ENCODE measurements around the gene UNC119. TPM values are rescaled to one million over a fixed set of nuclear protein-coding genes. Genes with fewer than 3 reads are reported as not detected.

UNC119 gene
- total RNA-seq, 1 experiment from 2014 or later, result 43.2 TPM

DNA sequence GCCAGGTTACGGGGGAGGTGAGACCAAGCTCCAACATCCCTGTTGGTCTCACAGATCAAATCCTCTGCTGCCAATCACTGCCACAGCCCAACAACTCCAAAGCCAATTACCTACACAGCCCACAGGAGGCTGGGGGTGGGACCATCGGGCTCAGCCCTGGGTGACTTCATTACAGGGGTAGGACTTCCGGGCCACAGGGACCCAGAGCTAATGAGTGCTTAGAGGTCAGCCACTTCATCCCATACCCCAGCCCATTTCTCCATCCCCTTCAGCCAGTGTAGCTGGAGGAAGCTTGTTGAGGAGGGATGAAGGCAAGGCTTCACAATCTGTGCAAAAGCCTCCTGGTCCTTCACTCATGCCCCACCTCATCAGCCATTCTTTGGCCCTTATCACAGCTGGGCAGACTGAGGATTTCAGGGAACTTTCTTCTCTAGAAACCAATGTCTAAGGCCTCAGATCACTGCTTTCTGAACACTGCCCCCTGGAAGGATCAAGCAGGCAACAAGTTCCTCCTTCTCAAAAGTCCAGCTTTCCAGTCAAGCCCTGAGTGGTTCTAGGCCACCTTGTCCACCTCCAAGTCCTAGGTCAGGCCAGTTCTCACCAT is 40.5 kb downstream of the UNC119 start:
- no peak for ATAC-seq
- H3K4me3 ChIP-seq (replicated peaks in 1 of 2; ENCODE audit: low read depth in 1 of 2, low read length in 2 of 2), result no peak overlapping the region

DNA sequence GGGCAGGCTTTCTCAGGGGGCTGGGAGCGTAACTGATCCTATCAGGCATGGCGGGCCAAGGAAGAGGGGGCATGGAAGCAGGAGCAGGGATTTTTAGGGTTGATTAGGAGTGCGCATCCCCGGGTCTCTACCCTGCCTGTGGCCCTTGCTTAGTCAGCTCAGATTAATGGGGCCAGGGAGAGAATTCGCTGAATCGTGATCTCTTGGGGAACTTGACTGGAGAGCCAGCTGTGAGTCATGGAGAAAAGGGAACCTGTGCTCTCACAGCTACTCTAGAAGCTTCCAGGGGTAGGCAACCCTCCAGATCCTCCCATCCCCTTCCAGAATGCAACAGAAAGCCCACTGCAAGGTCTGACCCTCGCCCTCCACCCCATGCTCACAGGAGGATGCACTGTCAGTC is 42.6 kb downstream of the UNC119 start:
- Histone ChIP-seq H2AFZ (ENCODE audit: low read depth, low read length, poor library complexity, severe bottlenecking) (no peak overlapping the region), H3K4me1 (ENCODE audit: control insufficient read depth in 1 of 2, insufficient read depth in 2 of 2, low read length in 2 of 2) (no peaks in the 10 kb centered on the region), H3K4me3 (replicated peaks in 1 of 2; ENCODE audit: low read depth in 1 of 2, low read length in 2 of 2) (no peak overlapping the region), H3K27me3 (ENCODE audit: insufficient read depth, low read length) (peaks cover 8% of the 10 kb centered on the region; the same call in 1 of the 2 replicates), H3K79me2 (ENCODE audit: insufficient read depth, low read length) (no peaks in the 10 kb centered on the region), H3K9ac (ENCODE audit: low read length) (no peak overlapping the region), H3K36me3 (ENCODE audit: control insufficient read depth in 1 of 2, insufficient read depth in 2 of 2, low read length in 2 of 2) (no peaks in the 10 kb centered on the region), H3K9me3 (ENCODE audit: control insufficient read depth in 1 of 2, insufficient read depth in 1 of 2, low read depth in 1 of 2, low read length in 2 of 2) (no peaks in the 10 kb centered on the region), H3K9me2 (ENCODE audit: insufficient read depth) (no peaks in the 10 kb centered on the region), H3K27ac (ENCODE audit: low read depth, low read length) (no peak overlapping the region), H4K20me1 (ENCODE audit: insufficient read depth) (no peaks in the 10 kb centered on the region), H3K4me2 (ENCODE audit: low read length) (no peak overlapping the region)
- intact Hi-C loops (cut with micrococcal nuclease), result no loop called here
- POLR2A ChIA-PET, result no interaction called here
- ATAC-seq (no peak), DNase-seq (ENCODE audit: low read depth, low spot score) (no peak)
- BruUV-seq (replicated peaks), result no TSS peak
- CTCF ChIA-PET, result no interaction called here
- RAD21 ChIA-PET (ENCODE audit: low non-redundant PET in 1 of 2, low total read pairs in 2 of 2, uncharacterized antibody in 2 of 2, unreplicated experiment in 2 of 2), result no interaction called here
- no peak for TF ChIP-seq CTCF (IDR thresholded peaks at IDR 0.05 in 2 of 3, conservative IDR thresholded peaks at IDR 0.05 in 1 of 3; ENCODE audit: borderline replicate concordance in 1 of 3, insufficient read depth in 1 of 3, low read depth in 2 of 3, low read length in 2 of 3)
- no peak for TF ChIP-seq CBX3 (IDR thresholded peaks at IDR 0.05; ENCODE audit: low read depth)
- TF ChIP-seq, protein P1, sequence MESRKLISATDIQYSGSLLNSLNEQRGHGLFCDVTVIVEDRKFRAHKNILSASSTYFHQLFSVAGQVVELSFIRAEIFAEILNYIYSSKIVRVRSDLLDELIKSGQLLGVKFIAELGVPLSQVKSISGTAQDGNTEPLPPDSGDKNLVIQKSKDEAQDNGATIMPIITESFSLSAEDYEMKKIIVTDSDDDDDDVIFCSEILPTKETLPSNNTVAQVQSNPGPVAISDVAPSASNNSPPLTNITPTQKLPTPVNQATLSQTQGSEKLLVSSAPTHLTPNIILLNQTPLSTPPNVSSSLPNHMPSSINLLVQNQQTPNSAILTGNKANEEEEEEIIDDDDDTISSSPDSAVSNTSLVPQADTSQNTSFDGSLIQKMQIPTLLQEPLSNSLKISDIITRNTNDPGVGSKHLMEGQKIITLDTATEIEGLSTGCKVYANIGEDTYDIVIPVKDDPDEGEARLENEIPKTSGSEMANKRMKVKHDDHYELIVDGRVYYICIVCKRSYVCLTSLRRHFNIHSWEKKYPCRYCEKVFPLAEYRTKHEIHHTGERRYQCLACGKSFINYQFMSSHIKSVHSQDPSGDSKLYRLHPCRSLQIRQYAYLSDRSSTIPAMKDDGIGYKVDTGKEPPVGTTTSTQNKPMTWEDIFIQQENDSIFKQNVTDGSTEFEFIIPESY (IDR thresholded peaks at IDR 0.05; ENCODE audit: extremely low read depth, insufficient replicate concordance, low read length), result no peak
- TF ChIP-seq TCF7L2 (IDR thresholded peaks at IDR 0.05; ENCODE audit: borderline replicate concordance, extremely low read depth, insufficient read depth, insufficient read length), result no peak
- TF ChIP-seq FOSL1 (IDR thresholded peaks at IDR 0.05; ENCODE audit: low read depth), result no peak
- no peak for TF ChIP-seq JUND (IDR thresholded peaks at IDR 0.05)
- no peak for TF ChIP-seq ZNF274 (IDR thresholded peaks at IDR 0.05; ENCODE audit: low read depth, low read length)
- TF ChIP-seq REST (IDR thresholded peaks at IDR 0.05; ENCODE audit: low read depth), result no peak
- no peak for TF ChIP-seq EZH2 (IDR thresholded peaks at IDR 0.05)
- TF ChIP-seq YY1 (IDR thresholded peaks at IDR 0.05; ENCODE audit: extremely low read depth, insufficient replicate concordance, low read depth, low read length), result no peak
- no peak for TF ChIP-seq POLR2AphosphoS5 (IDR thresholded peaks at IDR 0.05; ENCODE audit: low read depth, low read length)

More for the DNA sequence above, 40.5 kb downstream of the UNC119 start:
- ChIA-PET CTCF (no interaction called here), POLR2A (no interaction called here), RAD21 (ENCODE audit: low non-redundant PET in 1 of 2, low total read pairs in 2 of 2, uncharacterized antibody in 2 of 2, unreplicated experiment in 2 of 2) (no interaction called here)
- H2AFZ ChIP-seq (ENCODE audit: low read depth, low read length, poor library complexity, severe bottlenecking), result no peak overlapping the region
- no peak overlapping the region for H3K27ac ChIP-seq (ENCODE audit: low read depth, low read length)
- H3K4me2 ChIP-seq (ENCODE audit: low read length), result no peak overlapping the region
- BruUV-seq (replicated peaks), result no TSS peak
- no peak overlapping the region for H3K9ac ChIP-seq (ENCODE audit: low read length)
- H3K9me3 ChIP-seq (ENCODE audit: control insufficient read depth in 1 of 2, insufficient read depth in 1 of 2, low read depth in 1 of 2, low read length in 2 of 2), result no peaks in the 10 kb centered on the region
- H4K20me1 ChIP-seq (ENCODE audit: insufficient read depth), result no peaks in the 10 kb centered on the region
- no peak for DNase-seq (ENCODE audit: low read depth, low spot score)
- intact Hi-C loops (cut with micrococcal nuclease), result no loop called here
- no peaks in the 10 kb centered on the region for H3K36me3 ChIP-seq (ENCODE audit: control insufficient read depth in 1 of 2, insufficient read depth in 2 of 2, low read length in 2 of 2)
- no peaks in the 10 kb centered on the region for H3K9me2 ChIP-seq (ENCODE audit: insufficient read depth)
- H3K27me3 ChIP-seq (ENCODE audit: insufficient read depth, low read length), result peaks cover 8% of the 10 kb centered on the region; the same call in 1 of the 2 replicates
- H3K79me2 ChIP-seq (ENCODE audit: insufficient read depth, low read length), result no peaks in the 10 kb centered on the region
- H3K4me1 ChIP-seq (ENCODE audit: control insufficient read depth in 1 of 2, insufficient read depth in 2 of 2, low read length in 2 of 2), result no peaks in the 10 kb centered on the region
- no peak for TF ChIP-seq JUND (IDR thresholded peaks at IDR 0.05)

Measured in HCT116 (cell line).